NB4 (cell line): ENCODE measurements around the gene TUBB2B.

ENCODE experiments used
- DNase-seq: peaks from one replicate; pipeline ENCODE4 v3.0.0; 2010; ENCODE audit warnings: low read depth
- H3K4me3 ChIP-seq: one replicate; pipeline ENCODE4 v1.5.1; 2011; ENCODE audit warnings: mild to moderate bottlenecking, low read depth, low read length, moderate library complexity
- MAX ChIP-seq: IDR thresholded peaks from 2 replicates; pipeline ENCODE4 v1.6.1; 2011; ENCODE audit warnings: low read depth, low read length
- MYC ChIP-seq: IDR thresholded peaks from 2 replicates; pipeline ENCODE4 v1.6.1; 2011; ENCODE audit warnings: low read depth, low read length
- POLR2A ChIP-seq: IDR thresholded peaks from 2 replicates; pipeline ENCODE4 v1.6.1; 2011; ENCODE audit warnings: mild to moderate bottlenecking; ENCODE audit not compliant: insufficient read length; ENCODE audit errors: extremely low read depth
- TF ChIP-seq, protein P1 (sequence below): IDR thresholded peaks from one replicate; pipeline ENCODE4 v1.5.1; 2012; ENCODE audit warnings: low read depth, low read length

TUBB2B gene

GRCh38 chr6:3252369-3252768, 24.9 kb upstream of the TUBB2B start:
- TF ChIP-seq POLR2A (peak; percentile 35), MAX (peak; percentile 52; the same call in 1 of the 2 replicates), MYC (no peak)
- TF ChIP-seq, protein P1, sequence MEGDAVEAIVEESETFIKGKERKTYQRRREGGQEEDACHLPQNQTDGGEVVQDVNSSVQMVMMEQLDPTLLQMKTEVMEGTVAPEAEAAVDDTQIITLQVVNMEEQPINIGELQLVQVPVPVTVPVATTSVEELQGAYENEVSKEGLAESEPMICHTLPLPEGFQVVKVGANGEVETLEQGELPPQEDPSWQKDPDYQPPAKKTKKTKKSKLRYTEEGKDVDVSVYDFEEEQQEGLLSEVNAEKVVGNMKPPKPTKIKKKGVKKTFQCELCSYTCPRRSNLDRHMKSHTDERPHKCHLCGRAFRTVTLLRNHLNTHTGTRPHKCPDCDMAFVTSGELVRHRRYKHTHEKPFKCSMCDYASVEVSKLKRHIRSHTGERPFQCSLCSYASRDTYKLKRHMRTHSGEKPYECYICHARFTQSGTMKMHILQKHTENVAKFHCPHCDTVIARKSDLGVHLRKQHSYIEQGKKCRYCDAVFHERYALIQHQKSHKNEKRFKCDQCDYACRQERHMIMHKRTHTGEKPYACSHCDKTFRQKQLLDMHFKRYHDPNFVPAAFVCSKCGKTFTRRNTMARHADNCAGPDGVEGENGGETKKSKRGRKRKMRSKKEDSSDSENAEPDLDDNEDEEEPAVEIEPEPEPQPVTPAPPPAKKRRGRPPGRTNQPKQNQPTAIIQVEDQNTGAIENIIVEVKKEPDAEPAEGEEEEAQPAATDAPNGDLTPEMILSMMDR = no peak
- no peak overlapping the region for H3K4me3 ChIP-seq
- DNase-seq = peak; percentile 94

GRCh38 chr6:3251462-3252314, 24.2 kb upstream of the TUBB2B start:
- DNase-seq = peak; percentile 86
- H3K4me3 ChIP-seq = no peak overlapping the region
- TF ChIP-seq POLR2A = no peak
- no peak for TF ChIP-seq MYC
- no peak for TF ChIP-seq MAX
- TF ChIP-seq, protein P1 = peak; percentile 98

GRCh38 chr6:3250231-3250675, 22.8 kb upstream of the TUBB2B start:
- no peak for DNase-seq
- H3K4me3 ChIP-seq = no peak overlapping the region
- TF ChIP-seq, protein P1 = no peak
- TF ChIP-seq MYC (no peak), POLR2A (no peak), MAX (no peak)

DNA sequence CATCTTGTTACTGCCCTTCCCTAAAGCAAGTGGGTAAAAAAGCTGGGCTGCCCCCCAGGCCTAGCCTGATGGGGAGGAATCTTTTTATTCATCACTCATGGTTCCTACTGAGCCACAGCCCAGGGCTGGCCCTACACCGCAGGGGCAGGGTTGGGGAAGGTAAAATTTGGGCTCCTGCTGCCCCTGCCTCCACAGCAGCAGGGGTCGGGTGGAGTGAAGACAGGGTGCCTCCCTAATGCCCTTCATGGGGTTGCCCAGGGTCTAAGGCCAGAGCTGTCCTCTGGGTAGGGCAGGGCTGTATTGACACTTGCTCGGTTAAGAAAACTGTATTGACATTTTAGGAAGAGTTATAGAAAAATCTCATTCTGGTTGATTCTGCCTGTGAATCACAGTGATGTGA, 22.4 kb upstream of the TUBB2B start:
- H3K4me3 ChIP-seq = no peak overlapping the region
- DNase-seq = no peak
- TF ChIP-seq POLR2A = no peak
- TF ChIP-seq, protein P1 = no peak
- TF ChIP-seq MAX = no peak
- no peak for TF ChIP-seq MYC

GRCh38 chr6:3247255-3248146, 20.0 kb upstream of the TUBB2B start:
- DNase-seq = peak; percentile 70
- TF ChIP-seq, protein P1 = no peak
- TF ChIP-seq MYC = 0 out of 2 replicates have a peak, but pooled peaks have one; percentile 9
- H3K4me3 ChIP-seq = no peak overlapping the region
